Stimulated activated CD4-positive, alpha-beta T cell treated with anti-CD3 and anti-CD28 coated beads, Interleukin-1b, Interleukin-23, amount 100 ng/mL, for 24 hours (primary cell): ENCODE measurements around the gene MTLN.
"Not testable (repeated sequence)": the region's sequence is repeated elsewhere in the genome, so short reads cannot be mapped to it uniquely, and the experiment has no call there.

ENCODE experiments used
- DNase-seq, 4 experiments: peaks; one replicate each; pipeline ENCODE4 v3.0.0-alpha.2; 2020; ENCODE audit warnings: low read depth in 4 of 4, low spot score in 1 of 4

The MTLN gene

GRCh38 chr2:110204408-110205385 lies 7.7 kb downstream of the MTLN start, which contains the start of gene NPHP1:
NPHP1 (minus strand) TSS chr2:110205013; CDS start chr2:110204968, 45 bp downstream.
- DNase-seq = peak; percentile 68 to 78 (median 72)

GRCh38 chr2:110198016-110198415 lies 14.3 kb downstream of the MTLN start:
- no peak for DNase-seq

- no peak for DNase-seq
Observed at GRCh38 chr2:110197452-110197851, 14.9 kb downstream of the MTLN start.

- DNase-seq = not testable (repeated sequence)
Observed at GRCh38 chr2:110190169-110190568, 22.2 kb downstream of the MTLN start.

- no peak for DNase-seq
Observed at GRCh38 chr2:110182449-110182848, 29.9 kb downstream of the MTLN start.

GRCh38 chr2:110180036-110180435 lies 32.3 kb downstream of the MTLN start:
- DNase-seq = no peak

- no peak for DNase-seq
Observed at GRCh38 chr2:110173523-110173922, 38.8 kb downstream of the MTLN start.

GRCh38 chr2:110172506-110172905 lies 39.8 kb downstream of the MTLN start:
- no peak for DNase-seq

- DNase-seq = no peak
Observed at GRCh38 chr2:110170102-110170501, 42.2 kb downstream of the MTLN start.

GRCh38 chr2:110167326-110168000 lies 44.9 kb downstream of the MTLN start:
- DNase-seq = no peak

GRCh38 chr2:110166266-110166665 lies 46.1 kb downstream of the MTLN start:
- DNase-seq = no peak
